Stimulated activated CD4-positive, alpha-beta T cell treated with anti-CD3 and anti-CD28 coated beads, Interleukin-1b, Interleukin-23, amount 100 ng/mL, for 24 hours (primary cell): ENCODE results near the gene RASA2.

Experiments used
- DNase-seq, 4 experiments: peaks; one replicate each; pipeline ENCODE4 v3.0.0-alpha.2; 2020; ENCODE audit warnings: low read depth in 4 of 4, low spot score in 1 of 4

Gene RASA2

DNA sequence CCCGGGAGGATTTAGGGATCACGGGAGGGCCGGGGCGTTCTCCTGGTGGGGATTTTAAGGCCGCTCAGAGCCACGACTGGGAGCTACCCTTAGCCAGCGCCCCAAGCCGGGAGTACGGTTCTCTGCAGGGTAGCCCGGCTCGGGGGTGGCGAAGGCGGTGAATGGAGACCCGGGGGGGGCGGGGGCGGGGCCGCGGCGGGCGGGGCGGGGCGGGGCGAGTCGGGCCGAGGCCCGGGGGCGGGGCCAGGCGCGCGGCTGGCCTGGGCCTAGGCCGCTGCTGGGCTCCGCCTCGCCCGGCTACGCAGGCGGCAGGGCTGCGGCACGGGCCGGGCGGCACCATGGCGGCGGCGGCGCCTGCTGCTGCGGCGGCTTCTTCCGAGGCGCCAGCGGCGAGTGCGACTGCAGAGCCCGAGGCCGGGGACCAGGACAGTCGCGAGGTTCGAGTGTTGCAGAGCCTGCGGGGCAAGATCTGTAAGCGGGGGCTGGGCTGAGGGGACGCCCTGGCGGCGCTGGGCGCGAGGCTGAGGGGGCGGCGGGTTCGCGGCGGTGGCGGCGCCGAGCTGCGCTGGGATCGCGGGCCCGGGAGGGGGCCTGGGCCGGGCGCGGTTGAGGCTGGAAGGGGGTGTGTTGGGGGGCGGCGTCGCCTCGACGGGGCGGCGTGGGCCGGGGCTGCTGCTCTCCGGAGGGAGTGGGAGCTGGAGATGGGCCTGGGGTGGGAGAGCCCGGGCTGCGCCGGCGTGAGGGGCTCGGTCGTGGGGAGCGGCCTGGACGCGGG, at the start of gene RASA2:
Gene RASA2, plus strand, starts transcription at position 282 of the 775 bp plus-strand sequence. Its CDS starts 57 bp downstream, at position 339.
- DNase-seq: peak; percentile 30 to 59 (median 32)

DNA sequence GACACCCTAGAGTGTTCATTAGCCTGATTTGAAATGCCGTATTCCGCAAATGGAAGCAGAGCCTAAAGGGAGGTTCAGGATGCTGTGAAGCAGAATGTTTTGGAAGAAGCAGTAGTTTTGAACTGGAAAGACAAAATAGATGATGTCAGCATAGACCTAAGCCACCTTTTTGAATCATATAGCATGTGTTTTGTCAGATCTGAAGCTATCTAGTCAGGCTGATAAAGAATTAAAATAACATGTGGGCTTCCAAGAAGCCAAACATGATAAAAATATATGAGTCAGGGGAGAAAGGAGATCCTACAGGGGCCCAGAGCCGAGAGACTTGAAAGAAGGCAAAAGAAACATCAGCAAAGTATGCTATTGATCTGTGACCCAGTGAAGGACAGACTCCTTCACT, 47.2 kb upstream of the RASA2 start:
- no peak for DNase-seq

- no peak for DNase-seq
Measured at GRCh38 chr3:141440942-141441341, 45.9 kb upstream of the RASA2 start.

DNA sequence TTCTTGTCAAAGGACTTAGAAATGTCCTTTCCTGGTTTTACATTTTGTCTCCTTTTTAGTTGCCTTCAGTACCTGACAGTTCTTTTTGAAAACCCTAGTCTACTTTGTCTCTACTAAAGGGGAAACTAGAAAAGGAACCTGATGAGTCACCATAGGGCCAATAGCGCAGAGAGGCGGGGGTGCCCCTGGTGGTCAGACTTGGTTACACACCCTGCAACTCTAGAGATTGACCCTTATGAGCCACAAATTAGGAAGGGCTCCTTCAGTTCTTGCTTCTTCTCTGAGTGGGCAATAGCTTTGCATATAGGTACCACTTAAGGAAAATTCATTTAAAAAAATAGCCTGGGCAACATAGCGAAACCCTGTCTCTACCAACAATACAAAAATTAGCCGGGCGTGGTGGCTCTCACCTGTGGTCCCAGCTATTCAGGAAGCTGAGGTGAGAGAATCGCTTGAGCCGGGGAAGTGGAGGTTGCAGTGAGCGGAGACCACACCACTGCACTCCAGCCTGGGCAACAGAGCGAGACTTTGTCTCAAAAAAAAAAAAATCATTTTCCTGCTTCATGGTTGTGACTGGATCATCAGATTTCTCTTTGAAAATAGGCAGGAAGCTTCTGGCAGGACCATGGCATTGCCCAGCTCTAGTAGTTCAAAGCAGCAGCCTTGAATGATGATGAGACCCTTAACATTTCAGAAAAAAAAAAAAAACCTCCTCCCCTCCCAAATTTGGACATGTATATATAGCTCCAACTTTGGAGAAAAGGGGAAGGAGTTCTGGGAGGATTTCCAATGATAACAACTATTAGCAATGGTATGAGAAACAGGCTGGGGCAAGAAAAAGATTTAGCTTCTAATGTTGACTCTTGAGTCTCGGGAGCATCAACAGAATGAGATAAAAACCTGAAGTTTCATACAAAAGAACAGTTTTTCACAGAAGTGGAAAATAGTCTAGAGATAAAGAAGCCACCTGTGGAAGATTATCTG, 45.2 kb upstream of the RASA2 start:
- peak; percentile 48 to 71 (median 68) for DNase-seq

GRCh38 chr3:141442446-141442845, 44.4 kb upstream of the RASA2 start:
- no peak for DNase-seq

DNA sequence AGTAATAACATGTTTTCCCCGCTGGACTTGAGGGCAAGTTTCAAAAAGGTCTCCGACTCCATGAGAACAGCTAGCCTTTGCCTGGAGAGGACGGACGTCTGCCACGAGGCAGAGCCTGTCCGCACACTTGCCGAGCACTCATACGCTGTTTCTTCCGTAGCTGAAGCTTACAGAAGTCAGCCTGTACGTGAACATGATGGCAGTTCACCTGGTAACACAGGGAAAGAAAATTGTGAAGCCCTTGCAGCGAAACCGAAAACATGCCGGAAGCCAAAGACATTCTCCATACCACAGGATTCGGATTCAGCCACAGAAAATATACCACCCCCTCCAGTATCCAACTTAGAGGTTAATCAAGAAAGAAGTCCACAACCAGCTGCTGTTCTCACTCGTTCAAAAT, 43.9 kb upstream of the RASA2 start:
- DNase-seq: no peak

DNA sequence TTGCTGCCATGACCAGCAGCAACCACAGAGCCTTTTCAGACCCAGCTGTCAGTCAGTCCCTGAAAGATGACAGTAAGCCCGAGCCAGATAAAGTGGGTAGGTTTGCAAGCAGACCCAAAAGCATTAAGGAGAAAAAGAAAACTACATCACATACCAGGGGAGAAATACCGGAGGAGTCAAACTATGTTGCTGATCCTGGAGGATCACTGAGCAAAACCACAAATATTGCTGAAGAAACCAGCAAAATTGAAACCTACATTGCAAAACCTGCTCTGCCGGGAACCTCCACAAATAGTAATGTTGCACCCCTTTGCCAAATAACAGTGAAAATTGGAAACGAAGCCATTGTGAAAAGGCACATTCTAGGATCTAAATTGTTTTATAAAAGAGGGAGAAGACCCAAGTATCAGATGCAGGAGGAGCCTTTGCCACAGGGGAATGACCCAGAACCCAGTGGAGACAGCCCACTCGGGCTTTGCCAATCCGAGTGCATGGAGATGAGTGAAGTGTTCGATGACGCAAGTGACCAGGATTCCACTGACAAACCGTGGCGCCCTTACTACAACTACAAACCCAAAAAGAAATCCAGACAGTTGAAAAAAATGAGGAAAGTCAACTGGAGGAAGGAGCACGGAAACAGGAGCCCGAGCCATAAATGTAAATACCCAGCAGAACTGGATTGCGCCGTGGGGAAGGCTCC, 42.1 kb upstream of the RASA2 start:
- DNase-seq: no peak

- no peak for DNase-seq
Measured at GRCh38 chr3:141445990-141446389, 40.8 kb upstream of the RASA2 start.

DNA sequence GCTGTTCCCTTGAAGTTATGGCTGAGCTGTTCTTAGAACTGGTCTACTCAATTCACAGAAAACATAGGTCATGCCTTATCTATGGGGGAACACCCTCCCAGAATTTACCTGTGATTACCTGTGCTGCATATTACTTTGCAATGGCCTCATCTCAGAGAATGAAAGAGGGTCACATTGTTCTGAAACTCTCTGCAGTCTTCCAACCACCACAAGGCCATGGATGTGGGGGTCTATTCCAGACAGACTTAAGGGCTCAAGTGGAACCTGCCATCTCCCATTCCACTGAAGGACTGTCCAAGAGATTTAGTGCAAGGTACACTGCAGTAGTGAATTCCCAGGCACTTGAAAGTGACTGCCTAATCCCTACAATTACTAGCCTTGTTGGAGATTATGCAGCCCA, 40.1 kb upstream of the RASA2 start:
- no peak for DNase-seq

DNA sequence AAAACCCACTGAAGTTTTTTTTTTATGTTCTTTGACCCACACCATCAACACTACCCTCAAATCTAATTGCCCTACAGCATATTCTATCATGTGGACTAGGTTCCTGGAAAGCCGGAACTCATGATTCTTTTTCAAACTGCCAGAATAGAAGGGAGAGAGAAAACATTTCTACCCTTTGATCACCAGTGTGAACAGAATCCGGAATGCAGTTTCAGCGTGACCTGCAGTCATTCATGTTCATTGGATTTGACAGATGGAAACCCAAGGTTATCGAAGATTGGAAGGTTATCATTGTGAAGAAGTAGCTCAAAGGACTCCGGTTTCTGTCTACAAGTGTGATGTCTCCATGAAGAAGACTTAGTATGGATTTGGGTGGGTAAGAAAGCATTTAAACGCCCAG, 39.4 kb upstream of the RASA2 start:
- no peak for DNase-seq

GRCh38 chr3:141448606-141449220, 38.1 kb upstream of the RASA2 start:
- DNase-seq: no peak

- DNase-seq: no peak
Measured at GRCh38 chr3:141449424-141449823, 37.4 kb upstream of the RASA2 start.

- DNase-seq: no peak
Measured at GRCh38 chr3:141450727-141451375, 36.0 kb upstream of the RASA2 start.

GRCh38 chr3:141452045-141452444, 34.8 kb upstream of the RASA2 start:
- DNase-seq: no peak

DNA sequence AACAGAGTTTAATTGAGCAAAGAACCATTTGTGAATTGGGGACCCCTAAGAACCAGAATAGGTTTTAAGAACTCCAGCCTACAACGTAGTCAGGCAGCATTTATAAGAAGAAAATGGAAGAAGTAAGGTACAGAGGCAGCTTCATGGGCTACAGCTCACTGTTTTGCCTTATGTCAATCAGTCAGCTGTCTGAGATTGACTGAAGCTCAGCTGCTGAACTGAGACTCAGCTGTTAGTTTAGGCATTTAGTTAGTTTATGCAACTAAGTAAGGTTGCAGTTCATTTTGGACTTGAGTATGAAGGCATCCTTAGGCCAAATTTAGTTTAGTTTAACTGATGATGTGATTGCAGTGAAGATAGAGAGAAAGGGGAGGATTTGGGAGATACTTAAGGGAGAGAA, 34.1 kb upstream of the RASA2 start:
- no peak for DNase-seq

DNA sequence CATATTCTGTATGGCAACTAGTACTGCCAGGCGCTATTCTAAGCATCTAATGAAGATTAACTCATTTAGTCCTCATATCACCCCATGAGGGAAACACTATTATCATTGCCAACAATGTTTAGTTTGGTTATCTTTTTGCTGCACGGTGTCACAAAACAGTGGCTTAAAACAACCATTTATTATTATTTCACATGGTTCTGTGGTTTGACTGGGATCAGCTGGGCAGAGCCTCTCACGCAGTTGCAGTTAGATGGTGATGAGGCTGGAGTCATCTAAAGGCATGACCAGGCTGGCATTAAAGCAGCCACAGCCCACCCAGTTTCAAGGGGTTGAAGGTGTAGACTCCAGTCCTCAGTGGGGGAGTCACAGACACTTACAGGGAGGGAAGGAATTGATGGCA, 32.8 kb upstream of the RASA2 start:
- no peak for DNase-seq

- DNase-seq: no peak
Measured at GRCh38 chr3:141454906-141455602, 31.8 kb upstream of the RASA2 start.

- DNase-seq: no peak
Measured at GRCh38 chr3:141455603-141456300, 31.1 kb upstream of the RASA2 start.

- no peak for DNase-seq
Measured at GRCh38 chr3:141456301-141456625, 30.6 kb upstream of the RASA2 start.
